ENCODE measurements around the gene SERPINE2.

SERPINE2 gene

DNA sequence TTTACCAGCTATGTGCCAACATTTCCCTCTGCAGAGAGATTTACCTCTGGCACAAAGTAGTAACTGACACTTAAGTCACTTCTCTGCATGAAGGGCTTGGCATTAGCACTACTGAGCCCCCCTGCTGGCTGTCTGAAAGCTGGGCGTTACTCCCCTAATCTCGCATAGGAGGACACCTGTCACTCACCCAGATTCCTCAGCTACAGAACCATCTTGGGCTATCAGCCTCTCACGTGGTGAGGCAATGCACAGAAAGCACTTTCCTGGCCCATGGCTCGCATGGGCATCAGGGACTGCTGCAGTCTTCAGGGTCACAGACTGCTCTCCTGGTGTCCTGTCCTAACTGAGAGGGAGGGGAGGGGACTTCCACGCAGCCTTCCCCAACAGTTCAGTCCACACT is 12.0 kb downstream of the SERPINE2 start:
- TF ChIP-seq, protein P1, sequence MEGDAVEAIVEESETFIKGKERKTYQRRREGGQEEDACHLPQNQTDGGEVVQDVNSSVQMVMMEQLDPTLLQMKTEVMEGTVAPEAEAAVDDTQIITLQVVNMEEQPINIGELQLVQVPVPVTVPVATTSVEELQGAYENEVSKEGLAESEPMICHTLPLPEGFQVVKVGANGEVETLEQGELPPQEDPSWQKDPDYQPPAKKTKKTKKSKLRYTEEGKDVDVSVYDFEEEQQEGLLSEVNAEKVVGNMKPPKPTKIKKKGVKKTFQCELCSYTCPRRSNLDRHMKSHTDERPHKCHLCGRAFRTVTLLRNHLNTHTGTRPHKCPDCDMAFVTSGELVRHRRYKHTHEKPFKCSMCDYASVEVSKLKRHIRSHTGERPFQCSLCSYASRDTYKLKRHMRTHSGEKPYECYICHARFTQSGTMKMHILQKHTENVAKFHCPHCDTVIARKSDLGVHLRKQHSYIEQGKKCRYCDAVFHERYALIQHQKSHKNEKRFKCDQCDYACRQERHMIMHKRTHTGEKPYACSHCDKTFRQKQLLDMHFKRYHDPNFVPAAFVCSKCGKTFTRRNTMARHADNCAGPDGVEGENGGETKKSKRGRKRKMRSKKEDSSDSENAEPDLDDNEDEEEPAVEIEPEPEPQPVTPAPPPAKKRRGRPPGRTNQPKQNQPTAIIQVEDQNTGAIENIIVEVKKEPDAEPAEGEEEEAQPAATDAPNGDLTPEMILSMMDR (conservative IDR thresholded peaks at IDR 0.05): no peak
- TF ChIP-seq ZFX (IDR thresholded peaks at IDR 0.05): no peak
- H3K27ac ChIP-seq: no peak overlapping the region

DNA sequence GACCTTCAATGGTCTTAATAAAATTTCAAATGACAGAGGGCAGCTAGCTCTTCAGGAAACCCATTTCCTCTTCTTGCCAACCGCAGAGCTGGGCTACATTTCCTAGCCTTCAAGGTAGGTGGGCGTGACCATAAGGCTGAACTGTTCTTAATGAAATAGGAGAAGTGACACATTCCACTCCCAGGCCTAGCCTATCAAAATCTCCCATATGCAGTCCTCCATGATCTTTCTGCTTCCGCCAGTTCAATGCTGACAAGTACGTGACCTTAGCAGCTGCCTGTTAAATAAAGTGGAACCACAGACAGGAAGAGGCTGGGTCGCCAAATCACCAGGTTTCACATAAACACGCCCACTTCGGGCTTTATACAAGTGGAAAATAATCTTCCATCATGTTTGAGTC is 13.2 kb downstream of the SERPINE2 start:
- TF ChIP-seq ZFX (IDR thresholded peaks at IDR 0.05): no peak
- TF ChIP-seq, protein P1 (conservative IDR thresholded peaks at IDR 0.05): no peak
- no peak overlapping the region for H3K27ac ChIP-seq

DNA sequence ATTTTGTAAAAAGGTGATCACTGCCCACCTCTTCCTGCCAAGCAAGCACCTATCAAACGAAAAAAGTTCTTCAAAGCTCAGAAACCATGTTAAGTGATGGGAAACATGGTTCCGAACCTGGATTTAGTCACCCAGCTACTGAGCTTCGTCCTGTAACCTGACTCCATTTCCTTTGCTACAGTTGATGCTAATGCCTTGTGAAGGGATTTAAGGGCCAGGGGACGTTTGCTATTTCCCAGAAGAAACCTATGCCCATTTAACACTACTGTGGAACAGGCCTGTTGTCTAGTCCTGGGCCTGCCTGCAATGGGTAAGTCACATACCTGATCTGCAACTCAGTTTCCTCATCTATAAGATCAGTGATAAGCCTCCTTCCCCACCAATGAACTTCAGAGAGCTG is 14.8 kb downstream of the SERPINE2 start:
- TF ChIP-seq, protein P1 (conservative IDR thresholded peaks at IDR 0.05): no peak
- TF ChIP-seq ZFX (IDR thresholded peaks at IDR 0.05): no peak
- no peak overlapping the region; the same call in 1 of the 2 replicates for H3K27ac ChIP-seq

DNA sequence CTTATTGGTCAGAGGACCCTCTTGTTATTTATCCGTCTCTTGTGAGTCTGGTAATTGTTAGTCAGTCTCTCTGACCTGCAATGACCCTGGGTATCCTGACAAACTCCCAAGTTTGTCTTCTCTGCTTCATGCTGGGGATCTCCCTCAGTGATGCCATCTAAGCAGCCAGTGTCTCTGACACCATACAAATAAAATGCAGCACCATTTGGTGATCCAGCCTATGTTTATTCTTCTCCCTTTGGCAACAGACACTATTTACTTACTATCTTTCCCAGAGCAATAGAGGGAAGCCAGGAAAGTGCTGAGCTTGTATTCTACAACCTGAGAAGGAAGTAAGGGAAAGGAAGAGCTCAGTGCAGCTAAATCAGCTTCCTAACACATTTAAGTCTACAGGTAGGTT is 15.9 kb downstream of the SERPINE2 start:
- TF ChIP-seq, protein P1 (conservative IDR thresholded peaks at IDR 0.05): no peak
- TF ChIP-seq ZFX (IDR thresholded peaks at IDR 0.05): no peak
- H3K27ac ChIP-seq: peak overlapping the region; percentile 44; the same call in 1 of the 2 replicates

DNA sequence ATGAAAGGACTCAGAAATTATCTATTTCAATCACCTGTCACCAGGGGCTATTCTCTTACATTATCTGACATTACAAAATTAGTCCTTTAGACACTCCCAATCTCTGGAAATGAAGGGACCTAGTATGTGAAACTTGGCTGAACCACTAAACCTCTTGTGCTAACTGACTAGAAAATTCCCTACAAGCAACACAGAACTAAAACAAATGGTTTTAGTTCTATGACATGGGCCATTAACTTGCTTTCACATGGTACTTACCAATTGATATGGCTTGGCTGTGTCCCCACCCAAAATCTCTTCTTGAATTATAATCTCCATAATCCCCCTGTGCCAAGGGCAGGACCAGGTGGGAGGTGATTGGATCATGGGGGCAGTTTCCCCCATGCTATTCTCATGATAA is 16.6 kb downstream of the SERPINE2 start:
- TF ChIP-seq, protein P1 (conservative IDR thresholded peaks at IDR 0.05): no peak
- TF ChIP-seq ZFX (IDR thresholded peaks at IDR 0.05): no peak
- peak overlapping the region; percentile 44; the same call in 1 of the 2 replicates for H3K27ac ChIP-seq

DNA sequence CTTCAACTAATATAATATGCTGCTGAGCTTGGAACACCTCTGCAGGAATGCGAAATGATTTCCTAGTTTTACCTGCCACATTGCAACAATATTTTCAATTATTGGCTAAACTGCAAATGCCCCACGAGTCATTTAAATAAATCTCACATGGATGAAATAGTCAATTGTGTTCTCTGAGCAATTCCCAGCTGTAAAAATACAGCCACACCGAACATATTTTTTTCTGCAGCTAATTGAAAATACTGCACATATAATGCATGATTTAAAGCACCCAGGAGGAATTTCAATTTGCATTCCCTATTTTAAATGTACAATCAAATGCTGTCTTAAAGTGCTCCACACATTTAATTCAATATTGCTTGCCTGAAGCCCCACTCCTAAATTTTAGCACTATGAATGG is 18.6 kb downstream of the SERPINE2 start:
- TF ChIP-seq ZFX (IDR thresholded peaks at IDR 0.05): no peak
- TF ChIP-seq, protein P1 (conservative IDR thresholded peaks at IDR 0.05): no peak
- H3K27ac ChIP-seq: no peak overlapping the region

DNA sequence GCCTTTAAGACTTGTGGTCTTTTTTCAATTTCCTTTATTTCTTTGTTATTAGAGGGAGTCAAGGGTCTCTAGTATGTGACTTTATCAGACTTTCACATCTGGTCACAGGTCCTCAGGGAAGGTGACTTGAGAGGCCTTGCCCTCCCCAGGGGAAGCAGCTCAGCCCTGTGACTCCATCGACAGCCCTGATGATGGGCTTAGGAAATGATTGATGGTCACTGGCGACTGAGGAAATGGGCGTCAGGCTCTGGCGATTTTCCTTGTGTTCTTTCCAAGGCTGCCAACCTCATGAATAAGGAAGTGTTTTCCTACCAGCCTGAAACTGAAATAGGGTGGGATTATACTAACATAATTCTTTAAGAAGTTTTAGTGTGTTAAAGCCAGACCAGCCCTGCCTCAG is 21.1 kb downstream of the SERPINE2 start:
- TF ChIP-seq, protein P1 (conservative IDR thresholded peaks at IDR 0.05): no peak
- no peak for TF ChIP-seq ZFX (IDR thresholded peaks at IDR 0.05)
- no peak overlapping the region for H3K27ac ChIP-seq
